ENCODE measurements around the gene HMG20A.

- TF ChIP-seq TAF1 (IDR thresholded peaks at IDR 0.05; ENCODE audit: borderline replicate concordance, insufficient read depth, low read length), result no peak
- peak; percentile 63 to 83; a peak in 3 of 4 replicates for TF ChIP-seq REST (IDR thresholded peaks at IDR 0.05; ENCODE audit: insufficient read depth in 1 of 2, low read depth in 2 of 2, low read length in 2 of 2)
- no peak for TF ChIP-seq POLR2AphosphoS5 (IDR thresholded peaks at IDR 0.05; ENCODE audit: low read depth, low read length)
- no peak for TF ChIP-seq FOXP2 (optimal IDR thresholded peaks at IDR 0.05; ENCODE audit: borderline replicate concordance, extremely low read depth, extremely low read length, insufficient read depth)
Observed at GRCh38 chr15:77396692-77397091, 24.0 kb upstream of the HMG20A start.
